SKM-1 treated with dmso at 0.1 percent for 144 hours (cell line): ENCODE data around the gene CRABP1.

Experiments used
- DNase-seq: peaks from one replicate; lab custom pipeline; 2025; ENCODE audit not compliant: unreplicated experiment; lab: John Stamatoyannopoulos, UW

CRABP1 gene

DNA sequence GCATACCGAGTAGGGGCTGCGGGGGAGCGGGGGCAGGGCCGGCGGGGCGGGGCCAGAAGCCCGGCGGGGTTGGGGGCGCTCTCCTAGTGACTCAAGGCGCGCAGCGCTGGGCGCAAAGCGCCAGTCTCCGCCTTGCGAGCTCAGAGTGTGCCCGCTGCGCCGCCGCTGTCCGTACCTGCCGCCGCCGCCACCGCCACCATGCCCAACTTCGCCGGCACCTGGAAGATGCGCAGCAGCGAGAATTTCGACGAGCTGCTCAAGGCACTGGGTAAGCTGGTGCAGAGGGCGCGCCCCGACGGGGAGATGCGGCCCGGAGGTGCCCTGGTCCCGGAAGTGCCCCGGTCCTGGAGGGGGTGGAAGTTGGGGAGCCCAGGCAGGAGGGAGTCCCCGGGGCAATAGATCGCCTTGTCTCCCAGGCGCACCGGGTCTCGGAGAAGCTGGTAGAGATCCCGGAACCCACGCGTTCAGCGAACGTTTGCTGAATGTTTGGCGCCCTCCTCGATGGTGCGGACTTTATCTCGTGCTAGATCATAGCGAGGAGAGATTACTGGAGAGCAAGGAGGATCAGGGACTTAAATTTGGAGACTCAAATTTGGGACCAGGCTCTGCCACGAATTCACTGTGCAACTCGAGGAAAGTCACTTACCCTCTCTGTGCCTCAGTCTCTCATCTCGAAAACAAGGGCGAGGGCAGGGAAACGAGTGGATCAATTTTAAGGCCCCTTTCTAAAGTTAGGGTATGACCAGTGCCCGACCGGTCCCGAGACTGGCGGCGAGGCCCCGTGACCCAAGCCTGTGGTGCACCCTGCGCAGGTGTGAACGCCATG, at the start of gene CRABP1:
Gene CRABP1, plus strand, starts transcription at position 123 of the 826 bp plus-strand sequence. Its CDS starts 76 bp downstream, at position 199.
- DNase-seq: no peak

DNA sequence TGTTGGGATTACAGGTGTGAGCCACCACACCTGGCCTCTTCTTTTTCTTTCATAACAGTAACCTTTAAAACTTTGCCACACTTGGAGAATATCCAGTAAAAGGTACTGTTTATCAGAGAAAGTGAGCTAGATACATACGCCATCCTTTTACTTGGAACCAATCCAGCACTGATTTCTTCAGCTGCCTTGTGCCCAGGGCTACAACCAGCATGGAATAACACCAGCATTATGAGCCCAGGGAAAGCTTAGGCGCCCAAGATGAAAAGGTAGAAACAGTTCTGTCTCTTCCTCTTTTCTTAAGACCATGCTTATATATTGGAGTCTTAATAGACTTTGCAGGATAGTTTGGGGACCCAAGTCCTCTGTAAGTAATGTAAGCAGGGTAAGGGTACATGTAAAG, 49.1 kb upstream of the CRABP1 start:
- DNase-seq: no peak

DNA sequence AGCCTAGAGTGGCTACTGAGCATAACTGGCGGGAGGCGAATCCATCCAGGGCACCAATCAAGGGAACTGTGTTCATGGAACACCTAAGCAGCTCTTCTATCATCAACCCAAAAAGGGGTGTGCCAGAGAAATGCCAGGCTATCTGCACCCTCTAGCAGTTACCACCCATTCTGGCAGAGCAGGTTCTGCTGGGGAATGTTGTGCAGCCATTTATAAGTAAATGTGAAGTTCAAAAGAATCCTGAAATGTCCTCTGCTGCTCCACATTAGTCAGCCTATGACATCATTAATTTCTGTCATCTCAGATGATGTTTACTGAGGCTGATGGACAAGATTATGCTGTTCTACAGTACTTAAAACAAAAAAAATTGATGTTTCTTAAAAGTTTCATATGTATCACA, 48.5 kb upstream of the CRABP1 start:
- no peak for DNase-seq

DNA sequence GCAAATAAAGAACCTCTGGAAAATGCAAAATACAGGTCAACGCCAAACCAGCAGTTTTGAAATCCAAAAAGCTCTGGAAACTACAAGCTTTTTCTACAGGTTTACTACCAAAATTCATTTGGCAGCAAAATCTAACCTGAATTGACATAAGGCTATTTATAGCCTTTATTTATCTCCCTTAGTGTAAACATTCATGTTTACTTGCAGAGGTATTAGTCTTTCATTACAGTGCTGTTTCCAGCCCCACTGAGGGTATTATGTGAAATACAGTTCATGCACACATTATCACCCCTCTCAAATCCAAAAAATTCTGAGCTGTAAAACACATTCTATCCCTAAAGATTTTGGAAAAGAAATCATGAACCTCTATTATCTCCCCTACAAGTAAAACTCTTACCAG, 47.9 kb upstream of the CRABP1 start:
- DNase-seq: no peak

- peak; percentile 93 for DNase-seq
Observed at GRCh38 chr15:78299101-78299930, 40.8 kb upstream of the CRABP1 start, which contains the start of gene SKIC8. SKIC8 (minus strand) TSS chr15:78299609; CDS start chr15:78295686, 3,923 bp downstream.

GRCh38 chr15:78301326-78301725, 38.8 kb upstream of the CRABP1 start:
- no peak for DNase-seq

GRCh38 chr15:78301828-78302227, 38.3 kb upstream of the CRABP1 start:
- DNase-seq: peak; percentile 74

- no peak for DNase-seq
Observed at GRCh38 chr15:78302579-78303312, 37.4 kb upstream of the CRABP1 start.

GRCh38 chr15:78304216-78305066, 35.7 kb upstream of the CRABP1 start:
- DNase-seq: no peak

- no peak for DNase-seq
Observed at GRCh38 chr15:78306176-78306774, 33.9 kb upstream of the CRABP1 start.

- DNase-seq: no peak
Observed at GRCh38 chr15:78307976-78308375, 32.2 kb upstream of the CRABP1 start.

GRCh38 chr15:78308422-78309032, 31.6 kb upstream of the CRABP1 start:
- DNase-seq: peak; percentile 68

GRCh38 chr15:78311292-78311691, 28.9 kb upstream of the CRABP1 start:
- DNase-seq: no peak

DNA sequence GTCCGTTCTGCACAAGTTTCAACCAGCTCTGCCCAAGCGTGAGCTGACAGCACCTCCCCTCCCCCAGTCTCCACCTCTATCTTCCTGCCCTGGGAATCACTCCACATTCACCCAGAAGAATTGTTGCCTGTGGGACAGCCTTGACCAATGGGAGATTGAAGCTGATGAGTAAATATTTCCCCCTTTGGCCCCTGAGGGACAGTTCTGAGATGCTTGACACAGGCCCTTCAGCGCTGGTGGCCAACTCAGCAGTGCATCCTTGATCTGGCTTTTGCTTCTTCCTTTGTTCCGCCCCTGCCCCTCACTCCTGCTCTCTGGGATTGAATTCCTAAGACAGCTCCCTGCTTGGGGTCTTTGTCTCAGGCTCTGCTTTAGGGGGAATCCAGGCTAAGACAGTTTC, 27.6 kb upstream of the CRABP1 start:
- DNase-seq: no peak

GRCh38 chr15:78312957-78313356, 27.2 kb upstream of the CRABP1 start:
- no peak for DNase-seq

DNA sequence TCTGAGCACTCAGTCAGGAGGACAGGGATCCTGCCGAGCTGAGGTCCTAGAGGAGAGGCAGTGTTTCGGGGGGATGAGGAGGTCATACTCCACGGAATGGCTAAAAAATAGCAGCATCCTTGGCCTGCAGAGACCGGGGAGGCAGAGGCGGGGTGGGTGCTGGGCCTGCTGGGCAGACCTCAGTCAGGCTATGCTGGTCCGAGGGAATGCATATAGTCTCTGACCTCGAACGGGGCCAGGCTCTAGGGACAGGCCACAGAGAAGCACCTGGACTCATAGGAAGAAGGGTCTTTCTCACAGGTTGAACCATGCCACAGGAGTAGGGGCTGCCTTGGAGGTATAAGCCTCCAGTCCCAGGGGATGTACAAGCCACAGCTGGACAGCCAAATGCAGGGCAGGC, 26.8 kb upstream of the CRABP1 start:
- no peak for DNase-seq

GRCh38 chr15:78314181-78314581, 26.0 kb upstream of the CRABP1 start:
- DNase-seq: no peak

DNA sequence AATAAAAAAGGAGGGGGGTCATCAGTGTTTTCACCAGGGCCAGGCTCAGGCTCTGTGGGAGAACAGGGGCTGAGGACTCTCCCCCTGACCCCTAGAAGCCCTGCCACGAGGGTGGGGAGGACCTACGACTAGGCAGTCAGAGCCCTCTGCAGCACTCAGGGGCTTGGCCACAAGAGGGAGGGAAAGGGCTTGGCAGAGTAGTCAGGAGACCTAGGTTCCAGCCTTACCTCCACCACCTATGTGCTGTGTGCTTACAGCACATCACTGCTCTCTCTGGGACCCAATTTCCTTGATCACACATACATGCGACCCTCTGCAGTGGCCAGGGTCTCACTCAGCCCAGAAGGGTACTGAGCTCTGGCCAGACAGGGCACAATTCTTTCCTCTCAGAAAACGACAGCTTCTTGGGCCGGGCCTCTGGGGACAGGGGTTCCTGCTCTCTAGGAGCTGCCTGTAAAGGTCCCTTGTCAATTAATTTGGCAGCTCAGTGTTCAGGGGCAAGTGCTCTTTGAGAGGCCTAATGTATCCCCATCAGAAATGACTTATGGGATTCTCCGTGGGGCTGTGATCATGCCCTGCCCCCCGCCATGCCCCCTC, 24.4 kb upstream of the CRABP1 start:
- DNase-seq: peak; percentile 55
